Measurements from ENCODE around the gene ANAPC16.

Gene ANAPC16

GRCh38 chr10:72274730-72275350 lies 59.0 kb downstream of the ANAPC16 start:
- peak; percentile 49 for DNase-seq (ENCODE audit: low spot score)
- peak; percentile 46 for TF ChIP-seq CTCF (IDR thresholded peaks at IDR 0.05; ENCODE audit: extremely low read depth, missing control alignments)

GRCh38 chr10:72275351-72276012 lies 59.7 kb downstream of the ANAPC16 start:
- no peak for DNase-seq (ENCODE audit: low spot score)
- no peak for TF ChIP-seq CTCF (IDR thresholded peaks at IDR 0.05; ENCODE audit: extremely low read depth, missing control alignments)

GRCh38 chr10:72276013-72276387 lies 60.2 kb downstream of the ANAPC16 start:
- TF ChIP-seq CTCF (IDR thresholded peaks at IDR 0.05; ENCODE audit: extremely low read depth, missing control alignments) = no peak
- no peak for DNase-seq (ENCODE audit: low spot score)

- TF ChIP-seq CTCF (IDR thresholded peaks at IDR 0.05; ENCODE audit: extremely low read depth, missing control alignments) = no peak
- no peak for DNase-seq (ENCODE audit: low spot score)
These were observed 60.9 kb downstream of the ANAPC16 start for GRCh38 chr10:72276421-72277339.

- no peak for DNase-seq (ENCODE audit: low spot score)
- TF ChIP-seq CTCF (IDR thresholded peaks at IDR 0.05; ENCODE audit: extremely low read depth, missing control alignments) = no peak
These were observed 61.7 kb downstream of the ANAPC16 start for GRCh38 chr10:72277340-72277995.

- TF ChIP-seq CTCF (IDR thresholded peaks at IDR 0.05; ENCODE audit: extremely low read depth, missing control alignments) = no peak
- DNase-seq (ENCODE audit: low spot score) = no peak
These were observed 62.3 kb downstream of the ANAPC16 start for GRCh38 chr10:72277996-72278667.

All from GM20000 (cell line).